Muscle layer of duodenum (tissue), 2 donors: ENCODE results near the gene NSD2.

Experiments
- H3K27ac ChIP-seq: one replicate; pipeline ENCODE4 v1.7.0; 2013; ENCODE audit warnings: mild to moderate bottlenecking, low read length
- H3K27me3 ChIP-seq: one replicate; pipeline ENCODE4 v1.7.0; 2013; ENCODE audit warnings: low read depth, mild to moderate bottlenecking, control low read depth, low read length
- H3K36me3 ChIP-seq, 2 donors: one replicate each; pipeline ENCODE4 v1.7.0; 2013; ENCODE audit warnings: low read length in 2 of 2, control low read depth in 1 of 2, mild to moderate bottlenecking in 1 of 2; ENCODE audit not compliant: insufficient read depth in 2 of 2, control insufficient read depth in 1 of 2
- H3K4me1 ChIP-seq, 2 donors: one replicate each; pipeline ENCODE4 v1.7.0; 2013; ENCODE audit warnings: low read length in 2 of 2, mild to moderate bottlenecking in 2 of 2, control low read depth in 1 of 2, moderate library complexity in 1 of 2; ENCODE audit not compliant: insufficient read depth in 2 of 2, control insufficient read depth in 1 of 2
- H3K4me3 ChIP-seq, 2 donors: one replicate each; pipeline ENCODE4 v1.7.0; 2013; ENCODE audit warnings: low read length in 2 of 2, low read depth in 1 of 2, mild to moderate bottlenecking in 1 of 2
- H3K9me3 ChIP-seq, 2 donors: one replicate each; pipeline ENCODE4 v1.7.0; 2013; ENCODE audit warnings: low read length in 2 of 2, control low read depth in 1 of 2, mild to moderate bottlenecking in 1 of 2; ENCODE audit not compliant: control insufficient read depth in 1 of 2
- donor health status: healthy.

Gene NSD2

GRCh38 chr4:1870578-1871443 lies at the start of gene NSD2:
Gene NSD2 (plus strand): TSS chr4:1871393. CDS start chr4:1900655, 29,262 bp downstream.
- peak within 1 kb of the TSS; percentile 87 for H3K27ac ChIP-seq
- H3K4me1 ChIP-seq: peaks cover 0 to 11% of the 10 kb centered on the region in 2 donors
- no peaks in the 10 kb centered on the region for H3K9me3 ChIP-seq
- H3K36me3 ChIP-seq: no peaks in the 10 kb centered on the region
- peak within 1 kb of the TSS; percentile 71 to 85 for H3K4me3 ChIP-seq
- no peaks in the 10 kb centered on the region for H3K27me3 ChIP-seq

GRCh38 chr4:1821679-1822567 lies 49.3 kb upstream of the NSD2 start:
- H3K27me3 ChIP-seq: no peaks in the 10 kb centered on the region
- no peaks in the 10 kb centered on the region for H3K4me1 ChIP-seq
- H3K27ac ChIP-seq: no peak overlapping the region
- no peaks in the 10 kb centered on the region for H3K9me3 ChIP-seq
- no peak overlapping the region for H3K4me3 ChIP-seq
- peaks cover 30 to 87% of the 10 kb centered on the region in 2 donors for H3K36me3 ChIP-seq

GRCh38 chr4:1822568-1823544 lies 48.3 kb upstream of the NSD2 start:
- H3K9me3 ChIP-seq: no peaks in the 10 kb centered on the region
- no peak overlapping the region for H3K27ac ChIP-seq
- no peak overlapping the region for H3K4me3 ChIP-seq
- no peaks in the 10 kb centered on the region for H3K27me3 ChIP-seq
- no peaks in the 10 kb centered on the region for H3K4me1 ChIP-seq
- peaks cover 30 to 84% of the 10 kb centered on the region in 2 donors for H3K36me3 ChIP-seq

GRCh38 chr4:1823545-1823932 lies 47.7 kb upstream of the NSD2 start:
- no peaks in the 10 kb centered on the region for H3K27me3 ChIP-seq
- H3K36me3 ChIP-seq: peaks cover 30 to 77% of the 10 kb centered on the region in 2 donors
- no peak overlapping the region for H3K4me3 ChIP-seq
- H3K4me1 ChIP-seq: no peaks in the 10 kb centered on the region
- no peak overlapping the region for H3K27ac ChIP-seq
- H3K9me3 ChIP-seq: no peaks in the 10 kb centered on the region

GRCh38 chr4:1824746-1825145 lies 46.4 kb upstream of the NSD2 start:
- no peaks in the 10 kb centered on the region for H3K27me3 ChIP-seq
- no peak overlapping the region for H3K4me3 ChIP-seq
- H3K36me3 ChIP-seq: peaks cover 30 to 65% of the 10 kb centered on the region in 2 donors
- H3K4me1 ChIP-seq: no peaks in the 10 kb centered on the region
- no peak overlapping the region for H3K27ac ChIP-seq
- no peaks in the 10 kb centered on the region for H3K9me3 ChIP-seq

- Histone ChIP-seq H3K27ac (no peak overlapping the region), H3K4me1 (no peaks in the 10 kb centered on the region), H3K4me3 (no peak overlapping the region), H3K36me3 (peaks cover 27 to 59% of the 10 kb centered on the region in 2 donors), H3K27me3 (no peaks in the 10 kb centered on the region), H3K9me3 (no peaks in the 10 kb centered on the region)
Measured at GRCh38 chr4:1825326-1825725, 45.9 kb upstream of the NSD2 start.

- H3K36me3 ChIP-seq: peaks cover 31 to 63% of the 10 kb centered on the region in 2 donors
- no peak overlapping the region for H3K4me3 ChIP-seq
- no peaks in the 10 kb centered on the region for H3K4me1 ChIP-seq
- no peaks in the 10 kb centered on the region for H3K27me3 ChIP-seq
- no peak overlapping the region for H3K27ac ChIP-seq
- H3K9me3 ChIP-seq: no peaks in the 10 kb centered on the region
Measured at GRCh38 chr4:1826531-1827350, 44.5 kb upstream of the NSD2 start.

- peaks cover 29 to 61% of the 10 kb centered on the region in 2 donors for H3K36me3 ChIP-seq
- H3K27ac ChIP-seq: no peak overlapping the region
- H3K4me3 ChIP-seq: no peak overlapping the region
- no peaks in the 10 kb centered on the region for H3K27me3 ChIP-seq
- H3K9me3 ChIP-seq: no peaks in the 10 kb centered on the region
- H3K4me1 ChIP-seq: no peaks in the 10 kb centered on the region
Measured at GRCh38 chr4:1830234-1830633, 41.0 kb upstream of the NSD2 start.

GRCh38 chr4:1830642-1831228 lies 40.5 kb upstream of the NSD2 start:
- Histone ChIP-seq H3K4me1 (no peaks in the 10 kb centered on the region), H3K4me3 (no peak overlapping the region), H3K36me3 (peaks cover 29 to 62% of the 10 kb centered on the region in 2 donors)

GRCh38 chr4:1831331-1831730 lies 39.9 kb upstream of the NSD2 start:
- no peaks in the 10 kb centered on the region for H3K4me1 ChIP-seq
- H3K9me3 ChIP-seq: no peaks in the 10 kb centered on the region
- H3K4me3 ChIP-seq: no peak overlapping the region
- peaks cover 30 to 61% of the 10 kb centered on the region in 2 donors for H3K36me3 ChIP-seq
- no peak overlapping the region for H3K27ac ChIP-seq
- H3K27me3 ChIP-seq: no peaks in the 10 kb centered on the region

More at GRCh38 chr4:1830642-1831228, 40.5 kb upstream of the NSD2 start:
- H3K9me3 ChIP-seq: no peaks in the 10 kb centered on the region
- H3K27me3 ChIP-seq: no peaks in the 10 kb centered on the region
- H3K27ac ChIP-seq: no peak overlapping the region
